Neuron (in vitro differentiated cells): ENCODE results near the gene KCNIP3.
"Not testable (repeated sequence)": the region's sequence is repeated elsewhere in the genome, so short reads cannot be mapped to it uniquely, and the experiment has no call there.

Experiments used
- H2AFZ ChIP-seq: one replicate; pipeline ENCODE4 v1.6.1; 2013; ENCODE audit warnings: low read depth, mild to moderate bottlenecking, inconsistent platforms, low read length, moderate library complexity
- H3K27me3 ChIP-seq: one replicate; pipeline ENCODE4 v1.6.1; 2013; ENCODE audit warnings: low read length; ENCODE audit not compliant: insufficient read depth
- H3K36me3 ChIP-seq: one replicate; pipeline ENCODE4 v1.6.1; 2013; ENCODE audit warnings: low read length; ENCODE audit not compliant: insufficient read depth
- H3K4me1 ChIP-seq: one replicate; pipeline ENCODE4 v1.6.1; 2013; ENCODE audit warnings: low read length; ENCODE audit not compliant: insufficient read depth
- H3K4me3 ChIP-seq: 2 replicates; pipeline ENCODE4 v1.5.1; 2013; ENCODE audit warnings: mild to moderate bottlenecking, low read length, moderate library complexity
- H3K9me3 ChIP-seq: one replicate; pipeline ENCODE4 v1.6.1; 2013; ENCODE audit warnings: low read length

KCNIP3 gene

DNA sequence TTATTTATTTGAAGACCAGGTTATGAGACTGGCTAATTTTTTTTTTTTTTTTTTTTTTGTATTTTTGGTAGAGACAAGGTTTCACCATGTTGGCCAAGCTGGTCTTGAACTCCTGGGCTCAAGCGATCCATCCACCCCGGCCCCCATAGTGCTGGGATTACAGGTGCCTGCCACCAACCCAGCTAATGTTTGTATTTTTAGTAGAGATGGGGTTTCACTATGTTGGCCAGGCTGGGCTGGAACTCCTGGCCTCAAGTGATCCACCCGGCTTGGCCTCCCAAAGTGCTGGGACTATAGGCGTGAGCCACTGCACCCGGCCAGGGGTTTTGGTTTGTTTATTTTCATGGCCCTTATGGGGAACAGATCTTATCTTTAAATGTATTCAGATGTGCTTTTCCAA, 27.4 kb upstream of the KCNIP3 start:
- H3K4me1 ChIP-seq, H3K9me3 ChIP-seq, H2AFZ ChIP-seq, H3K36me3 ChIP-seq, H3K27me3 ChIP-seq, H3K4me3 ChIP-seq: not testable (repeated sequence)

DNA sequence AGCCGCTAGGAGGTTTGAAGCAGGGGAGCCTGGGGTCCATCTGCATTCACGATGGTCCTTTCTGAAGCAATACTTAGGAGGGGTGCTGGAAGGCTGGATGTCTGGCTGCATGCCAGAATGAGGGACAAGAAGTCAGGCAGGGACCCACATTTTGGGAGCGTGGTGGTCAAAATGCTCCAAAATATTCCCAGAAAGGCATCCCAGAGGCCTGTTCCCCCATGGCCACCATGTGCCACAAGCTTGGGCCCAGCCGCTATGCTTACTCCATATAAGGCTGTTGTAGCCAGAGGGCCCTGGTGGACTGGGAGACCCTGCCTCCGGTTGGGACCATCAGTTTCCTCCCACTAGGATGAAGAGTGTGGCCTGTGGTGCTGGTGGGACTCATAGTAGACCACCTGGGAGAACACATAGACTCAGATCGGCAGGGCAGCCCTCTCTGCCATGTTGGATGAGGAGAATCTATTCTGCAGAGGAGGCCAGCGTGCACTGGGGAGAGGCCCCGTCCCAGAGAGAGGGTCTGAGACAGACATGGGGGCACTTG, 26.5 kb upstream of the KCNIP3 start:
- H3K9me3 ChIP-seq = no peaks in the 10 kb centered on the region
- peaks cover 7% of the 10 kb centered on the region for H3K4me1 ChIP-seq
- H2AFZ ChIP-seq = no peak overlapping the region
- no peaks in the 10 kb centered on the region for H3K36me3 ChIP-seq
- no peaks in the 10 kb centered on the region for H3K27me3 ChIP-seq
- no peak overlapping the region for H3K4me3 ChIP-seq

DNA sequence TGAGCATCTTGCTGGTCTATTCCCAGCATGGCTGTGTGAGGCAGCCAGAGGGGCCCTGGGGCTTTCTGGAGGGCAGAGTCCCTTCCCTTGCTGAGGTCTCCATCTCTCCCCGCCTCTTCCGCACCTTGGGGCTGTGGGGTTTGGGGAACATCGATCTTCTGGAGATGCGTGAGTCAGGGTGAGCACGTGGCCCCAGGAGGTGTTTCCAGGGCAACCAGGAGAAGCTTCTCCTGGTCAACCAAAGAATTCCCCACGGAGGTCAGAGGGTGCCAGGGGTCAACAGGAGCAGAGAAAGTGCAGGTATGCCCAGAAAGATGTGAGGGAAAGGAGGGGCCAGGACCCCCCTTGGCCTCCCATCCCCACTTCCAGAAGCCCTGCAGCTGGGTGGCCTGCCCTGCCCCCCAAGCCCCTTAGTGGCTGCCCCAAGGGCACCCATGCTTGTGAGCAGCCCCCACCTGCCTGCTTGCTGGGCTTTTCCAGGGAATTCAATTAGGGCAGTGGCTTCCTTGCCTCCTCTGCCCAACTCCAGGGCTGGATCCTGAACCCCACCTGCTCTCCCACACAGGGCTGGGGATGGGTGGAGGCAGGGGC, 25.7 kb upstream of the KCNIP3 start:
- H3K4me1 ChIP-seq = peaks cover 7% of the 10 kb centered on the region
- H3K9me3 ChIP-seq = no peaks in the 10 kb centered on the region
- H2AFZ ChIP-seq = no peak overlapping the region
- H3K27me3 ChIP-seq = no peaks in the 10 kb centered on the region
- no peak overlapping the region for H3K4me3 ChIP-seq
- no peaks in the 10 kb centered on the region for H3K36me3 ChIP-seq

DNA sequence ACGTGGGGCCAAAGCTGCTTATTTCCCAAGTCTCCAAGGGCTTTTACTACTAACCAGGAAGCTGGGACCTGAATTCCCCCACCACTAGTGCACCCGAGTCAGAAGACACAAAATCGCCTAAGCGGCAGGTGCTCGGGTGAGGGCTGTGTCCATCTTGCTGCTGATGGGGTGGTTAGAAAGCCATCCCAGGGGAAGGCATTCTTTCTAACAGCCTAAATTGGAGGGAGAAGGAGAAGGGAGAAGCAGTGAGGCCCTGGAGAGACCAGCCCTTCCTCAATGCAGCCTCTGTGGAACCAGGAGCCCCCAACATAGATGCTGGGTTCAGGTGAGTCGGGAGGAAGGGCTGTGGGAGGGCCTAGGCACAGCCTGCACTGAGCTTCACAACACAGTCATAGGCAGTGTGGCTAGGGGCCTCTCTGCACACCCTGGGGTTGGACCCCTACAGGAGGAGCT, 24.8 kb upstream of the KCNIP3 start:
- Histone ChIP-seq H3K36me3 (no peaks in the 10 kb centered on the region), H3K4me1 (peaks cover 7% of the 10 kb centered on the region), H2AFZ (no peak overlapping the region), H3K27me3 (no peaks in the 10 kb centered on the region), H3K4me3 (no peak overlapping the region), H3K9me3 (no peaks in the 10 kb centered on the region)

DNA sequence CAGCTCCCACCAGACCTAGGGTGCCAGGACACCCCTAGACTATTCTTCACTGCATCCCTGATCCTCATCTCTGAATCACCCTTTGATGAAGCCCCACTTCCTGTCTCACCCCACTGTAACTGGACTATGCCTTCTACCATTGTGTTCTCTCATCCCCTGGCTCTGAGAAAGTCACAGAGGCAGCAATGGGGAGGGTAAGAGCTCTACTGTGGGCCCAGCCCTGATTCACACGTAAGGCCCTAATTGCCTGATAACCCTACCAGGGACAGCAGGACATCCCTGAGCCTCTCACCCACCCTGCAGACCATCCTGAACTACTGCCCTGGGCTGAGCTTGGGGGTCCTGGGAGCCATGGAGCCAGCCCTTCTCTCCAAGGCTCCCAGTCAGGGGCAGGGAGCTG, 24.4 kb upstream of the KCNIP3 start:
- H3K9me3 ChIP-seq = no peaks in the 10 kb centered on the region
- H3K36me3 ChIP-seq = no peaks in the 10 kb centered on the region
- H3K4me3 ChIP-seq = no peak overlapping the region
- no peaks in the 10 kb centered on the region for H3K27me3 ChIP-seq
- no peak overlapping the region for H2AFZ ChIP-seq
- peaks cover 5% of the 10 kb centered on the region for H3K4me1 ChIP-seq

DNA sequence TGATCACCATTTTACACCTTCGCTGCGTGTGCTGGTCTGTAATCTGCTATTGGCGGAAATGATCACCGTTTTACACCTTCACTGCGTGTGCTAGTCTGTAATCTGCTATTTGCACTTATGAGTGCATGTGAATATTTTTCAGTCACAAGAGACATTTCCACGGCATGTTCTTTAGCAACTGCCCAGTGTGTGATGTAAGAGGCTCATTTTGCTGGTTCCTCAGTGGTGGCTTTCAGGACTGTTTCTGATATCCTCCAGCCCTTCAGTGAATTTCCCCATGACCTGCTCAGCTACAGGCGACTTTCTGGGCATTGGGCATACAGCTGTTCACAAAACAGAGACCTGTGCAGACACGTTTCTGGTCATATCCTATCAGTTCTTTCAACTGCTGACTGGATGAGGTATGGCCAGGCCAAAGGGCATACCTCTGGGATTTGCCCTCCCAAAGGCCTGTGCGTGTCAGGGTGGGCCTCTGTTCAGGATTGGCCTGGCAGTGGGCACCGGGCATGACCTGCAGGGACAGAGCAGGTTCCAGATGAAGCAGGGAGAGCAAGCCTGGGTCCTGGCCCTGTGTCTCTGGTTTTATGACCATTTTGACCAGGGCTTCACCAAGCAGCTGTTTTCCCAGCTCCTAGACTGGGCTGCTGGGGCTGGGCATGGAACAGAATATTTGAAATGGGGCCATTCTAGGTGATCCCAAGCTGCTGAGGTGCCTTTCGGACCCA, 23.4 kb upstream of the KCNIP3 start:
- no peaks in the 10 kb centered on the region for H3K27me3 ChIP-seq
- H3K4me1 ChIP-seq = no peaks in the 10 kb centered on the region
- no peaks in the 10 kb centered on the region for H3K9me3 ChIP-seq
- H3K36me3 ChIP-seq = no peaks in the 10 kb centered on the region
- no peak overlapping the region for H2AFZ ChIP-seq
- H3K4me3 ChIP-seq = no peak overlapping the region

DNA sequence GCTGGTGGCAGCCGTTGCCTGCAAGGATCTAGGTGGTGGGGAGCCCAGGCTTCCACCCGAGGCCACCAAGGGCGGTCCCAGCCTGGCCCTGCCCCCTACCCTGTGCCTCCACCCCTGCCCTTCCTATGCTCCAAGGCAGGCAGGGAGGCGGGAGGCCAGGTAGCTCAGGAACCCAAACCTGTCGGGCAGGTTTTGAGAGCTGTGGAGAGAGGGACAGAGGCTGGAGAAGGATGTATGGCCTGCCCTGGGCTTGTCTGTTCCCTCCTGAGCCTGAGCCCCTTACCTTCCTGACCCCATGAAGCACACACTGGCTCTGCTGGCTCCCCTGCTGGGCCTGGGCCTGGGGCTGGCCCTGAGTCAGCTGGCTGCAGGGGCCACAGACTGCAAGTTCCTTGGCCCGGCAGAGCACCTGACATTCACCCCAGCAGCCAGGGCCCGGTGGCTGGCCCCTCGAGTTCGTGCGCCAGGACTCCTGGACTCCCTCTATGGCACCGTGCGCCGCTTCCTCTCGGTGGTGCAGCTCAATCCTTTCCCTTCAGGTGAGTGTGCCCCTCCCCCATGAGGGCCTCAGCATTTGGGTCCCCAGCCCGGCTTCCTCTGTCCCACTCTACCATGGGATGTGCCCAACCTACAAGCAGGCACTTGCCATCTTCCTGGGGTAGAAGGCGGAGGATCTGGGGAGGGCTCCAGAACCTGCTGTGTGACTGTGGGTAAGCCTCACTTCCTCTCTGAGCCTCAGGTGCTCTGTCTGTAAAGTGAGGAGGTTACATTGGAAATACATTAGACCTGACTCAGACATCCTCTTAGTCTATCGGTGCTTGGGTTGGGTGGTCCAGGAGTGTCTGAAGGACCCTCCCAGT, 22.6 kb upstream of the KCNIP3 start, which contains the start of gene PROM2:
TSS of gene PROM2 (plus strand) at position 159 of the 860 bp plus-strand sequence. CDS start at position 296, 137 bp downstream.
- Histone ChIP-seq H3K4me1 (no peaks in the 10 kb centered on the region), H3K27me3 (no peaks in the 10 kb centered on the region), H3K9me3 (no peaks in the 10 kb centered on the region), H2AFZ (no peak within 1 kb of the TSS), H3K4me3 (no peak within 1 kb of the TSS), H3K36me3 (no peaks in the 10 kb centered on the region)

DNA sequence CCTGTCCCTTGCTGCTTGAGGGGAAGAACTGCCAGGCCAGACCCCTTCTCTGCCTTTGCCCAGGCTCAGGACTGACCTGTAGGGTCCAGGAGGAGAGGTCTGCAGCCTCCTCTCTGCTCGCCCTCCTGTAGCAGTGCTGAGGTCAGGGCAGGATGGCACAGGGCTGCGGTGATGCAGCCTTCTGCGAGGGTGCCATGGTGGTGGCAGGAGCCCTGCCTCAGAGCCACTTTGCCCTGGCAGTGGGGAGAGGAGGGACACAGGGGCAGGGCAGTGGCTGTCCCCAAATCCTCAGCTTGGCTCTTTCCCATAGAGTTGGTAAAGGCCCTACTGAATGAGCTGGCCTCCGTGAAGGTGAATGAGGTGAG, 22.0 kb upstream of the KCNIP3 start:
- no peaks in the 10 kb centered on the region for H3K9me3 ChIP-seq
- H3K36me3 ChIP-seq = no peaks in the 10 kb centered on the region
- no peaks in the 10 kb centered on the region for H3K27me3 ChIP-seq
- H3K4me3 ChIP-seq = no peak overlapping the region
- no peaks in the 10 kb centered on the region for H3K4me1 ChIP-seq
- no peak overlapping the region for H2AFZ ChIP-seq

DNA sequence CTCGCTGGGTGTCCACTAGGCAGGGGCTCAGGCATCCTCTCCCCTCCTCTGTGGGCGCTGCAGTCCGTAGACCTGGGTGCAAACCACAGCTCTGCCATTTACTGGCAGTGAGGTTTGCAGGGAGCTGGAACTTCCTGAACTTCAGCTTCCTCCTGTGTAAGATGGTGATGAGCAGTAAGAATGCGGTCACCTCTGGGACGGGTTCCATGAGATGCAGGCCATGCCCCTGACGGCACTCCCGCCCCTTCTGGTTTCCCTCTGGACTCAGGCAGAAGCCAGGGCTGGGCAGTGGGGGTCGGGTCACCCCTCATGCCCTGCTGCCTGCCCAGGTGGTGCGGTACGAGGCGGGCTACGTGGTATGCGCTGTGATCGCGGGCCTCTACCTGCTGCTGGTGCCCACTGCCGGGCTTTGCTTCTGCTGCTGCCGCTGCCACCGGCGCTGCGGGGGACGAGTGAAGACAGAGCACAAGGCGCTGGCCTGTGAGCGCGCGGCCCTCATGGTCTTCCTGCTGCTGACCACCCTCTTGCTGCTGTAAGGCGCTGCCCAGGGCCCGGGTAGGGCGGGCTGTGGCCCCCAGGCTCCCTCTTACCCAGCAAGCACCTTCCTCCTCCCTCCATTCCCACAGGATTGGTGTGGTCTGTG, 21.4 kb upstream of the KCNIP3 start:
- Histone ChIP-seq H3K27me3 (no peaks in the 10 kb centered on the region), H2AFZ (no peak overlapping the region), H3K36me3 (no peaks in the 10 kb centered on the region), H3K4me1 (no peaks in the 10 kb centered on the region), H3K9me3 (no peaks in the 10 kb centered on the region), H3K4me3 (no peak overlapping the region)

DNA sequence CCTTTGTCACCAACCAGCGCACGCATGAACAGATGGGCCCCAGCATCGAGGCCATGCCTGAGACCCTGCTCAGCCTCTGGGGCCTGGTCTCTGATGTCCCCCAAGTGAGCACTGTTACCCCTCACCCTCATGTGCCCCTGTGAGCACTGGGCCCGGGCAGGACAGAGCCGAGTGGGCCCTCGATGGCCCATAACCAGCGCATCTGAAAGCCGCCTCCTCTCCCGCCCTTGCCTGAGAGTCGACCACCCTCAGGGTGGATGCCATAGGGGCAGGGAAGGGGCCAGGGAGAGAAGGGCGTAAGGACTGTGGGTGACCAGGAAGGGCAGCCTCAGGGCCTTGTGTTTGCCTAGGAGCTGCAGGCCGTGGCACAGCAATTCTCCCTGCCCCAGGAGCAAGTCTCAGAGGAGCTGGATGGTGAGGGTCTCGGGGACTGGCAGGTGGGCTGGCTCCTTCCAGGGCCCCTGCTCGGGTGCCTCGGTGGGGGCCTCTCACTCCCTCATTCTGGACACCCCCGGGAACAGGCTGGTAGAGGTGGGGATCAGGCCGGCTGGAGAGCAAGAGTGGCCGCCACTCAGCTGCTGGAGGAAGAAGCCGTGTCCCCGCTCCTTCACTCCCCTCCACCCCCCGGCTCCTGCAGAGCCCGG, 20.8 kb upstream of the KCNIP3 start:
- no peaks in the 10 kb centered on the region for H3K9me3 ChIP-seq
- H3K4me1 ChIP-seq = no peaks in the 10 kb centered on the region
- H3K4me3 ChIP-seq = no peak overlapping the region
- no peak overlapping the region for H2AFZ ChIP-seq
- H3K36me3 ChIP-seq = no peaks in the 10 kb centered on the region
- H3K27me3 ChIP-seq = no peaks in the 10 kb centered on the region

DNA sequence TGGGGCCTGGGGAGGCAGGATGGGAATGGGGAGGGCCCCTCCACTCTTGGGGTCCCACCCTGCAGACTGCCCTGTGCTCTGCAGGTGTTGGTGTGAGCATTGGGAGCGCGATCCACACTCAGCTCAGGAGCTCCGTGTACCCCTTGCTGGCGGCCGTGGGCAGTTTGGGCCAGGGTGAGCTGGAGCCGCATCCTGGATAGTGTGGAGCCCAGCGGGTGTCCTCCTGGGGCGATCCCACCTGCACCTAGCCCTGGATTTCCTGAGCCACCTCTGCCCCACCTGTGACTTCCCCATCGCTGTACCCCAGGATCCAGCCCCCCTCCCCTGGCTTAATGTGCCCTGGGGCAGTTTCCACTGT, 20.3 kb upstream of the KCNIP3 start:
- Histone ChIP-seq H2AFZ (no peak overlapping the region), H3K36me3 (no peaks in the 10 kb centered on the region), H3K27me3 (no peaks in the 10 kb centered on the region), H3K4me3 (no peak overlapping the region), H3K9me3 (no peaks in the 10 kb centered on the region), H3K4me1 (no peaks in the 10 kb centered on the region)

DNA sequence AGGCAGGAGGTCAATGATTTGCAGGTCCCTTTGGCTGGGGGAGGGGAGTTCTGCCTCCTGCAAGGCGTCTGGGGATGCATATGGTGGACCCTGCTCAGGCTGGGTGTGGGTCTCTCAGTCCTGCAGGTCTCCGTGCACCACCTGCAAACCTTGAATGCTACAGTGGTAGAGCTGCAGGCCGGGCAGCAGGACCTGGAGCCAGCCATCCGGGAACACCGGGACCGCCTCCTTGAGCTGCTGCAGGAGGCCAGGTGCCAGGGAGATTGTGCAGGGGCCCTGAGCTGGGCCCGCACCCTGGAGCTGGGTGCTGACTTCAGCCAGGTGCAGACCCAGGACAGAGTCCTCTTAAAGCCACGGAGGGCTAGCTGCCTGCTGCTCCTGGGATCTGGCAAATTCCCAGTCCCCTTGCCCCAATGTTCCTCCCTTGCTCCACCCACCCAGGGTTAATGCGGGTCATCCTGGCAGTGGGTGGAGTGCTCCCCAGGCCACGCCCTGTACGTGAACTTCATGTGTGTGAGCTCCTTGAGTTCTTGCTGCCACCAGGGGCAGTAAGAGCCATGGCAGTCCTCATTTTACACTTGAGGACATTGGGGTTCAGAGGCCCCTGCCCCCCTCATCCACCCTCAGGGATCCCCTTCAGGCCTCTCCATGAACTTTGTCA, 19.8 kb upstream of the KCNIP3 start:
- Histone ChIP-seq H2AFZ (no peak overlapping the region), H3K36me3 (no peaks in the 10 kb centered on the region), H3K27me3 (no peaks in the 10 kb centered on the region), H3K4me1 (no peaks in the 10 kb centered on the region), H3K4me3 (no peak overlapping the region), H3K9me3 (no peaks in the 10 kb centered on the region)
